ENCODE measurements around the gene RPS16.

The RPS16 gene

GRCh38 chr19:39384839-39385568 is 50.7 kb downstream of the RPS16 start:
- DNase-seq: no peak

Data from AML-193 (cell line).